ENCODE results near the gene CD300A.

Gene CD300A

GRCh38 chr17:74466111-74466827 lies at the start of gene CD300A:
CD300A (plus strand) TSS chr17:74466634; CDS start chr17:74466704, 70 bp downstream.
- no peak for DNase-seq

- DNase-seq, result no peak
Observed at GRCh38 chr17:74417178-74418045, 49.0 kb upstream of the CD300A start.

GRCh38 chr17:74419928-74420411 lies 46.5 kb upstream of the CD300A start:
- DNase-seq, result no peak

GRCh38 chr17:74424117-74424516 lies 42.3 kb upstream of the CD300A start:
- DNase-seq, result no peak

- no peak for DNase-seq
Observed at GRCh38 chr17:74424657-74425056, 41.8 kb upstream of the CD300A start.

GRCh38 chr17:74426551-74427047 lies 39.8 kb upstream of the CD300A start:
- DNase-seq, result no peak

- no peak for DNase-seq
Observed at GRCh38 chr17:74427048-74427762, 39.2 kb upstream of the CD300A start.

- no peak for DNase-seq
Observed at GRCh38 chr17:74427763-74428153, 38.7 kb upstream of the CD300A start.

- no peak for DNase-seq
Observed at GRCh38 chr17:74429604-74430384, 36.6 kb upstream of the CD300A start.

GRCh38 chr17:74430385-74430705 lies 36.1 kb upstream of the CD300A start:
- DNase-seq, result no peak

GRCh38 chr17:74430706-74431567 lies 35.5 kb upstream of the CD300A start:
- peak; percentile 25 for DNase-seq

GRCh38 chr17:74431568-74432423 lies 34.6 kb upstream of the CD300A start, which contains the start of gene GPRC5C:
GPRC5C (plus strand) TSS chr17:74432088; CDS start chr17:74439777, 7,689 bp downstream.
- DNase-seq, result peak; percentile 39

- DNase-seq, result no peak
Observed at GRCh38 chr17:74432424-74432690, 34.1 kb upstream of the CD300A start.

- DNase-seq, result no peak
Observed at GRCh38 chr17:74432766-74433391, 33.6 kb upstream of the CD300A start.

GRCh38 chr17:74433421-74434121 lies 32.9 kb upstream of the CD300A start:
- no peak for DNase-seq

GRCh38 chr17:74435775-74436359 lies 30.6 kb upstream of the CD300A start:
- DNase-seq, result no peak

GRCh38 chr17:74437702-74438101 lies 28.7 kb upstream of the CD300A start:
- peak; percentile 0 for DNase-seq

- no peak for DNase-seq
Observed at GRCh38 chr17:74439691-74440567, 26.5 kb upstream of the CD300A start.

All from NCI-H1105 treated with DMSO at 0.1 percent for 48 hours (cell line).